GM18520 (cell line): ENCODE measurements around the gene SRRM1.
"Not testable (repeated sequence)": the region's sequence is repeated elsewhere in the genome, so short reads cannot be mapped to it uniquely, and the experiment has no call there.

Experiments
- ATAC-seq: cut with Tn5 transposase; IDR thresholded peaks from one replicate; pipeline ENCODE4 v1.9.1; 2021; ENCODE audit not compliant: unreplicated experiment

Gene SRRM1

DNA sequence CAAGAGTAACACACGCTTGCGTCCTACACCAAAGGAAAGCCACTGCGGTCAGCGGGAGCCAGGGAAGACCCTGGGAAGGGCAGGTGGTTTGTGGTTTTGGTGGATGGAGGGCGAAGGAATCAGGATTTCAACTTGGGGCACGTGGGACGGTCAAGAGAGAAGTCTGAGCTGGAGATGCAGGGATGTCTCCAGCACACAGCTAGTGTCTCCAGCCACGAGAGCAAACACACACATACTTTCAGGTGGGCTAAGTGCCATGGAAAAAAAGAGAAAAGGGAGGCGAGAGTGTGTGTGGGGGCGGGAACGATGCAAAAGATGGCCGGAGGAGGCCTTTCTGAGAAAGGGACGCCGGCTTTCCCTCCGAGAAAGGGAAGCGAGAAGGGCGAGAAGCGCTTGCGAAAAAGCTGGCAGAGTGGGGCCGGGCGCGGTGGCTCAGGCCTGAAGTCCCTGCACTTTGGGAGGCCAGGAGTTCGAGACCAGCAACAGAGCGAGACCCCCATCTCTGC lies 1.4 kb upstream of the SRRM1 start:
- no peak for ATAC-seq

- ATAC-seq = peak; percentile 5
Measured at GRCh38 chr1:24643363-24644099, 429 bp downstream of the SRRM1 start.

DNA sequence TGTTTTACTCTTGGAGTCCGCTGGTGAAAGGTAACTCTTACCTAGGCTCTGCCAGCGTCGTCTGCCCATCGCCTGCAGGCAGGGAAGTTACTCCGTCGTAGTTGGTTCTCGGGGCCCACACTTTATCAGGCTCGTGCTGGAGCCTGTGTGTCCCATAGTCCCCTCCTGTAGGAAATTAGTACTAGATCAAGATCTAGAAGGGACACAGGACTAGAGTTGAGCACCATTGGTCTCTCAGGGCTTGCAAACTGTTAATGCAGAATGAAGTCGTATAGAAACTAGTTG lies 940 bp downstream of the SRRM1 start:
- no peak for ATAC-seq

DNA sequence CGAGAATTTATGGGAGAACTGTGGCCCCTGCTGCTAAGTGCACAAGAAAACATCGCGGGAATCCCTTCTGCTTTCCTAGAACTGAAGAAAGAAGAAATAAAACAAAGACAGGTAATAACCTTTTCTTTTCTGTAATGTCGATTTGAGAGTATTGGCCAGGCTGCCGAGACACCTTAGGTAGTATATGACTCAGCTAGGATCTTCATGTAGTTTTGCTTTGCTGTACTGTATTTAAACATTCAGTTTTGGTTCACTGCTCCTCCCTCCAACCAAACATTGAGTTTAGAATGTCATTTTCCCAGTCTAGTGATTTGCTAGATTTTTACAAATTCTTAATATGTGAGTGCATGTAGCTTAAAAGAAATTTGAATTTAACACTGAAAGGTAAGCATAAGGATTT lies 5.8 kb downstream of the SRRM1 start:
- no peak for ATAC-seq

GRCh38 chr1:24652382-24652781 lies 9.3 kb downstream of the SRRM1 start:
- ATAC-seq = no peak

GRCh38 chr1:24654010-24654409 lies 10.9 kb downstream of the SRRM1 start:
- ATAC-seq = no peak

GRCh38 chr1:24656046-24656445 lies 12.9 kb downstream of the SRRM1 start:
- ATAC-seq = no peak

- no peak for ATAC-seq
Measured at GRCh38 chr1:24657781-24658180, 14.7 kb downstream of the SRRM1 start.

DNA sequence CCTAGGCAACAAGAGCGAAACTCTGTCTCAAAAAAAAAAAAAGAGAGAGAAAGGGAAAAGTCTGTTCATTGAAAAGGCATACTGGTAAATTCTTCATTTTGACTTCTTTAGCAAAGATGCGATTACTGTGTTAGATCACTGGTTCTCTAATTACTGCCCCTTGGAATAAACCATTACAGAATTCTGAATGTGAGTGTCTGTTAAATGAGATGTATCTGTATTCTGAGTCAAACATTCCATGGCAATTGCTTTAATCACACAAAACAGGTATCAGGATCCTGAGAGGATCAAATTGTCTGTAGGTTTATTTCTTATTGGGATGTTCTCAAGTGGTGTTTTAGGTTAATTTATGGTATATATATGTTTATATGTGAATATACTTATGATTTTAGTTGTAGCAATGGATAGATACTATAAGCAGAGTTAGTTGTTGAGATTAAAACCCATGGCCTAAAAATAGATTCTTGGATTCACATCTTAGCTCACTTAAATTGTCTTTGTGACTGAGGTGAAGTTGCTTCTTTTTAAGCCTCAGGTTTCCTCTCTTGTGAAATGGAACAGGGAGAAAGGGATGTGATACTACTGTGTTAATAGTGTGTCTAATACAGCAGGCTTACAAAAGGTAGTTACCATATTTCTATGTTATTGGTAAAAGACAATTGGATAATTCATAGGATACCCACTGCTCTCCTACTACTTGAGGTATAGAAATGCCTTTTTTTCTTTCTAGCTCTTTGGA lies 16.2 kb downstream of the SRRM1 start:
- ATAC-seq = no peak

DNA sequence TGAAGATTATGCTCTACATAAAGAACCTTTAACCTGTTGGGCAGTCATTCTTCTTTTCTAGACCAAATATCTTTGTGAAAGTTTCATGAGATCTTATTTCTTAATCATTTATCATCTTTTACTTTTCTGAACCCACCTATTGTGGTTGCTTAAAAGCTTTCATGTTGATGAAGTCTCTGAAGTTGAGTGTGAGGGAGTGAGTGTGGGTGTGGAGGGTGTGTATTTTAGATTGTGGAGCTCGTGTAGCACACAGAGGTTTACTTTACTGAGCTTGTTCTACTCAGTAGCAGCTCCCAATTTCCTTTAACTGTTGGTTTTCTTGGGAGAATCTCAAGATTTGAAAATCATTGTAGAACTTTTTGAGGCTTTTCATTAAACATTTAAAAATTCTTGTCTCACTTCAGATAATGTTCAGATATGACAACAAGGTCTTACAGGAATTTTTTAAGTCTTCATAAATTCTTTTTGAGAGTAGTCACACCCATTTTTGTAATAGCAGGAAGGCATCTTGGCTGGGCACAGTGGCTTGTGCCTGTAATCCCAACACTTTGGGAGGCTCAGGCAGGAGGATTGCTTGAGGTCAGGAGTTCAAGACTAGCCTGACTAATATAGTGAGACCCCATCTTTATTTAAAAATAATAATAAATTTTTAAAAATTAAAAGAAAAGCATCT lies 17.0 kb downstream of the SRRM1 start:
- ATAC-seq = no peak

DNA sequence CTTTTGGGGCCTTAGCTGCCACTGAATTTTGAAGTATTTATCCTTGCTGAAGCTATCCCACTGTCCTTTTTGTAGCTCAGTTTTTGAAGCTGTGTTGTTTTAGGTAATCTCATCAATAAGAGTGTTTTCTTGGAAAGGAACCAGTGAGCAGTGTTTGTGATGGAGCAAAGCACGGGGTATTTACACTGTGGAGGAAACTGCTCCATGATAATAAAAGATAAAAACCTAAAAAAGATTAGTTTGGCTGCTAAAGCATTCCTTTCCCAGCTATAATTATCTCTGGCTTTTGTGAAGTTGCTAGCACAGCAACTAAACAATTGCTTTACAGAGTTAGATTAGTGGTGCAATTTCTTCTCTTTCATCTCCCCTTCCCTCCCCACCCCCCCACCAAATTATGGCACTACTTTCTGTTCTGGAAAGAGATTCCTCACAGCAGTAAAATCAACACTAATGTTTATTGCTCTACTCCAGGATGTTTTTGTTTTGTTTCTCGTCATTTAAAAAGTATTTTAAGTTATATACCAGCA lies 21.5 kb downstream of the SRRM1 start:
- no peak for ATAC-seq

DNA sequence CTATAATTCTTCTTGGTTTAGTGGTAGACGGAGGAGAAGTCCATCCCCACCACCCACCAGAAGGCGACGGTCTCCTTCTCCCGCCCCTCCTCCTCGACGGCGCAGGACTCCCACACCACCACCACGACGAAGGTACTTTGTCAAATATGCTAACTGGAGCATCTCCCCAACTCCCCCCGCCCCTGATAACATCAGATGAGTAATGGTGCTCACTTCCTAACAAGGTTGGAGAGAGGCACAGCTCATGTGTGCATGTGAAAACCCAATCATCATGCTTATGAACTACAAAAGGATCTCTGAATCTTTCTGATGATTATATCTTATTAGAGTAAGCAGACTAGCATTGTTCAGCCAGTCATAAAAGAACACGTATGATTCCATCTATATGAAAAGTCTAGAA lies 23.7 kb downstream of the SRRM1 start:
- ATAC-seq = no peak

GRCh38 chr1:24671372-24671771 lies 28.3 kb downstream of the SRRM1 start:
- not testable (repeated sequence) for ATAC-seq

DNA sequence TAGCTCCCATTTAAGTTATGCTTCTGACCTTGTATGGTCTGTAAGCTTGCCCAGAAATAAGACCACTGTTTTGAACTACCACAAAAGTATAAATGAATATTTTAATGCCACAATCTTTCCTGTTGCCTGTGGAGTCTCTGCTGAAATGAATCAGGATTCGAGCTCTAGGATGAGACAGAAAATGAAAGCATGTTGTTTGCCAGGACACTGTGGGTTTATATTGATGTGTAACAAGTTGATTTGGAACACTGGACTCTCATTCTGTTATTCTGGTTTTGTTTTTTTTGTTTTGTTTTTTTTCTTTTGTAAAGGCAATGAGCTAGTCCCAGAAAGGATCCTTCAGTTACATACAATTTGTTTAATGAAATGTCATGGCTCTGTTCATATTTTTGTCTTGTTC lies 29.6 kb downstream of the SRRM1 start:
- not testable (repeated sequence) for ATAC-seq

GRCh38 chr1:24673341-24673740 lies 30.2 kb downstream of the SRRM1 start:
- ATAC-seq = no peak

DNA sequence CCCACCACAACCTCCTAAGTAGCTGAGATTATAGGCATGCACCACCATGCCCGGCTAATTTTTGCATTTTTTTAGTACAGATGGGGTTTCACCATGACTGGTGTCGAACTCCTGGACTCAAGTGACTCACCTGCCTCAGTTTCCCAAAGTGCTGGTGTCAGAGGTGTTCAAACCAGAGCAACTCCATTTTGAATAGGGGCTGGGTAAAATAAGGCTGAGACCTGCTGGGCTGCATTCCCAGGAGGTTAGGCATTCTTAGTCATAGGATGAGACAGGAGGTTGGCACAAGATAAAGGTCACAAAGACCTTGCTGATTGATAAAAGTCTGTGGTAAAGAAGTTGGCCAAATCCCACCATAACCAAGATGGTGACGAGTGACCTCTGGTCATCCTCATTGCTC lies 35.3 kb downstream of the SRRM1 start:
- ATAC-seq = not testable (repeated sequence)

DNA sequence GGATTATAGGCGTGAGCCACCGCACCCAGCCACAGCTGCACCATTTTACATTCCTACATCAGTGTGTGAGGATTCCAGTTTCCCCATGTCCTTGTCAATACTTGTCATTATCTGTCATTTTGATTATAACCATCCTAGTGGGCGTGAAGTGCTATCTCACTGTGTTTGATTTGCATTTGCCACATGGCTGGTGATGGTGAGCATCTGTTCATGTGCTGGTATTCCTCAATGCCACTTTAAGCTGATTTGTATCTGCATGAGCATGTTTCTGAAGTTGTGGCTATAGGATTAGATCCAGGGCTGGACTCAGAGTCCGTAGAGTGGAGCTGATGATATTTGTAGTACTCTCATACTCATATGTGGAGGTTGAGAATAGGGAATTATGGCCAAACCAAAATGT lies 36.6 kb downstream of the SRRM1 start:
- no peak for ATAC-seq

- ATAC-seq = no peak
Measured at GRCh38 chr1:24683713-24684162, 40.6 kb downstream of the SRRM1 start.

- ATAC-seq = no peak
Measured at GRCh38 chr1:24688033-24688432, 44.9 kb downstream of the SRRM1 start.

DNA sequence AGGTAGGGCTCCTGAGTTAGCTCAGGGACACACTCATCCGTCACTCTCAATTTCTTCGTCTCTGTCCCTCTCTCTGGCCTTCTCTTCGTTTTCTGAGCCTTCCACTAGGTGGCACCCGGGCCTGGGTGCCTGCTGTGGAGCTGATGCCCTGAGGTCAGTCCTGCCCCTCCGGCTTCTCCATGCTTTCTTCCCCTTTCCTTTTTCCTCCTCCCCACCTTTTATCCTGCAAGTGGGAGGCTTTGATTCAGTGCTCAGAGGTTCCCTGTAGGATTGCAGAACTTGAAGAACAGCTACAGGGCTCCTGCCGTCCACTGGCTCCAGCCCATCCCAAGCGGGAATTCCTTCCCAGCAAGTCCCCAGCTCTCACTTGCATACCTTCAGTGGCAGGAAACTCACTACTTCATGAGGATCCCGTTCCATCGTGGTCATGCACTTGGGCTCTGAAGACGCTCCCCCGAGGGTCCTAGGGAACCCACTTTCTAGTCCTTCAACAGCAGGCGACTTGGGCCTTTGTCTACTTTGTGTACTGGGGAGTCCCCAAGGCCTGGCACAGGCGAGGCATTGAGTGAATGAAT lies 45.6 kb downstream of the SRRM1 start:
- ATAC-seq = no peak

DNA sequence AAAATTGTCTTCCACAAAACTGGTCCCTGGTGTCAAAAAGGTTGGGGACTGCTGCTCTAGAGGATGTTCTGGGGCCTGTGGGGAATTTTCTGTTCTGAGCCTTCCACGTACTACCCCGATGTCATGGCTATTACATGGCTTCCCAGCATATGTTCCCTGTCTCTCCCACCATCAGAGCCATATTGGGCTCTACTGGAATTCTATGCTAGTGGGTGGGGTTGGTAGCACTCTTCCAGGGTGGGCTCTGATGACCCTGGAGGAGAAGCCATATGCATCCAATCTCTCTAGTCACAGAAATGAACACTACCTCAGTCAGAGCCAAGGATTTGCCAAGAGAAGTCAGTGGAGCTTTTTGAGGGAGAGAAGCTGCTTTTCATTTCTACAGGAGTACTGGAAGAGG lies 47.9 kb downstream of the SRRM1 start:
- ATAC-seq = no peak
